Right hindlimb (tissue), 1 donor: Measurements from ENCODE around the gene ZNF346.
"Not testable (repeated sequence)": the region's sequence is repeated elsewhere in the genome, so short reads cannot be mapped to it uniquely, and the experiment has no call there.

ENCODE experiments used
- DNase-seq: peaks from one replicate; pipeline ENCODE4 v3.0.0-alpha.2; 2018

ZNF346 gene

GRCh38 chr5:177022386-177023302 is at the start of gene ZNF346:
TSS of gene ZNF346 (plus strand) at chr5:177022696. CDS start at chr5:177022739, 43 bp downstream.
- DNase-seq, result peak; percentile 93

GRCh38 chr5:176979669-176980068 is 42.8 kb upstream of the ZNF346 start:
- DNase-seq, result no peak

GRCh38 chr5:176980818-176981217 is 41.7 kb upstream of the ZNF346 start:
- no peak for DNase-seq

GRCh38 chr5:176983112-176983511 is 39.4 kb upstream of the ZNF346 start:
- not testable (repeated sequence) for DNase-seq

GRCh38 chr5:176983593-176983992 is 38.9 kb upstream of the ZNF346 start:
- DNase-seq, result not testable (repeated sequence)

GRCh38 chr5:176984176-176984575 is 38.3 kb upstream of the ZNF346 start:
- not testable (repeated sequence) for DNase-seq

- DNase-seq, result no peak
These were observed 37.0 kb upstream of the ZNF346 start for GRCh38 chr5:176985516-176985915.

- DNase-seq, result no peak
These were observed 36.2 kb upstream of the ZNF346 start for GRCh38 chr5:176986280-176986679.

GRCh38 chr5:176987583-176987982 is 34.9 kb upstream of the ZNF346 start:
- no peak for DNase-seq

- not testable (repeated sequence) for DNase-seq
These were observed 29.4 kb upstream of the ZNF346 start for GRCh38 chr5:176993081-176993480.

GRCh38 chr5:176994460-176995121 is 27.9 kb upstream of the ZNF346 start:
- no peak for DNase-seq

- DNase-seq, result no peak
These were observed 27.4 kb upstream of the ZNF346 start for GRCh38 chr5:176995122-176995490.

GRCh38 chr5:176995896-176996767 is 26.4 kb upstream of the ZNF346 start:
- DNase-seq, result no peak

- no peak for DNase-seq
These were observed 25.7 kb upstream of the ZNF346 start for GRCh38 chr5:176996780-176997179.

GRCh38 chr5:176998828-176999227 is 23.7 kb upstream of the ZNF346 start:
- no peak for DNase-seq

- not testable (repeated sequence) for DNase-seq
These were observed 23.0 kb upstream of the ZNF346 start for GRCh38 chr5:176999526-176999925.

- no peak for DNase-seq
These were observed 18.8 kb upstream of the ZNF346 start for GRCh38 chr5:177003649-177004048.

- DNase-seq, result no peak
These were observed 17.5 kb upstream of the ZNF346 start for GRCh38 chr5:177004961-177005360.

- DNase-seq, result peak; percentile 80
These were observed 16.8 kb upstream of the ZNF346 start for GRCh38 chr5:177005619-177006264.

- DNase-seq, result peak; percentile 94
These were observed 16.1 kb upstream of the ZNF346 start, which contains the start of gene UIMC1 for GRCh38 chr5:177006265-177006972. TSS of gene UIMC1 (minus strand) at chr5:177006779. CDS start at chr5:176982615, 24,164 bp downstream.

GRCh38 chr5:177008716-177009115 is 13.8 kb upstream of the ZNF346 start:
- no peak for DNase-seq

GRCh38 chr5:177010153-177010552 is 12.3 kb upstream of the ZNF346 start:
- DNase-seq, result no peak
